ENCODE measurements around the gene CHRDL1.
A peak's percentile ranks its signal among the peaks of the same experiment; 100 is the strongest.

CHRDL1 gene

DNA sequence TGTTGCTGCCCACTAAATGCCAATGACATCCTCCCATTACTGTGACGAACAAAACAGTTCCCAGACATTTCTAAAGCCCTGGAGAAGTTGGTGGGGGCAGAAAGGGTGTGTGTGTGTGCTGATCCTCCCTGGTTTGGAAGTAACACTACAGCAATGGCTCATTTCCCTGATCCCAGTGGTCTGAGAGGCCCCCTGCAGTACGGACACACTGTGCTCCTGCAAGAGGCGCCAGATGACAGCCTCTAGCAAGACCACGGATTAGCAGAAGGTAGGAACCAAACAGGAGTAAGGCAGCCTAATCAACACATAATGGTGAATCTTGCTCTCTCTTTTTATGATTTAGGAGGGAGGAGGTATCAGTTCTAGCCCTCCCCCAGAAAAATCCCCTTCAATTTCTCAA, 49.6 kb downstream of the CHRDL1 start:
- in situ Hi-C loops (cut with HindIII; ENCODE audit: low sequenced_read_pairs) = no loop called here
- DNase-seq (ENCODE audit: low read depth, low spot score) = no peak
- H3K4me3 ChIP-seq (ENCODE audit: low read depth, low read length) = no peak overlapping the region
- TF ChIP-seq, protein P1, sequence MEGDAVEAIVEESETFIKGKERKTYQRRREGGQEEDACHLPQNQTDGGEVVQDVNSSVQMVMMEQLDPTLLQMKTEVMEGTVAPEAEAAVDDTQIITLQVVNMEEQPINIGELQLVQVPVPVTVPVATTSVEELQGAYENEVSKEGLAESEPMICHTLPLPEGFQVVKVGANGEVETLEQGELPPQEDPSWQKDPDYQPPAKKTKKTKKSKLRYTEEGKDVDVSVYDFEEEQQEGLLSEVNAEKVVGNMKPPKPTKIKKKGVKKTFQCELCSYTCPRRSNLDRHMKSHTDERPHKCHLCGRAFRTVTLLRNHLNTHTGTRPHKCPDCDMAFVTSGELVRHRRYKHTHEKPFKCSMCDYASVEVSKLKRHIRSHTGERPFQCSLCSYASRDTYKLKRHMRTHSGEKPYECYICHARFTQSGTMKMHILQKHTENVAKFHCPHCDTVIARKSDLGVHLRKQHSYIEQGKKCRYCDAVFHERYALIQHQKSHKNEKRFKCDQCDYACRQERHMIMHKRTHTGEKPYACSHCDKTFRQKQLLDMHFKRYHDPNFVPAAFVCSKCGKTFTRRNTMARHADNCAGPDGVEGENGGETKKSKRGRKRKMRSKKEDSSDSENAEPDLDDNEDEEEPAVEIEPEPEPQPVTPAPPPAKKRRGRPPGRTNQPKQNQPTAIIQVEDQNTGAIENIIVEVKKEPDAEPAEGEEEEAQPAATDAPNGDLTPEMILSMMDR (IDR thresholded peaks at IDR 0.05; ENCODE audit: low read depth, low read length) = no peak

DNA sequence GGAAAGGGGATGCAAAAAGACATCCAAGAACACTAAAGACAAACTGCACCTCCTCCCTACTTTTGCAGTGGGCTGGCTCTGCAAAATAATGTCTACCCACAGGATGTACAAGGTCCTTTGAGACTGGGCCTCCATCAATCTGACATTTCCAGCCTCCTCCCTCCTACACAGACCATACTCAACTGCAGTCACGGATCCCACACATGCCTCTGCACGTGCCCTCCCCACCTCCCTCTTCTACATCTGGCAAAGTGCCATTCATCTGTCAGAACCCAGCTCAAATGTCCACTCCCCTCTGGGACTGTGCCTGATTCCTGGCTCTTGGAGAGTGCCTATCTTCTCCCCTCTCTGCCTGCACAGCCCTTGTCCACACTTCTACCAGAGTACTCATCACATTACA, 50.3 kb downstream of the CHRDL1 start:
- DNase-seq (ENCODE audit: low read depth, low spot score) = no peak
- no peak overlapping the region for H3K4me3 ChIP-seq (ENCODE audit: low read depth, low read length)
- in situ Hi-C loops (cut with HindIII; ENCODE audit: low sequenced_read_pairs) = no loop called here
- TF ChIP-seq, protein P1 (IDR thresholded peaks at IDR 0.05; ENCODE audit: low read depth, low read length) = no peak

DNA sequence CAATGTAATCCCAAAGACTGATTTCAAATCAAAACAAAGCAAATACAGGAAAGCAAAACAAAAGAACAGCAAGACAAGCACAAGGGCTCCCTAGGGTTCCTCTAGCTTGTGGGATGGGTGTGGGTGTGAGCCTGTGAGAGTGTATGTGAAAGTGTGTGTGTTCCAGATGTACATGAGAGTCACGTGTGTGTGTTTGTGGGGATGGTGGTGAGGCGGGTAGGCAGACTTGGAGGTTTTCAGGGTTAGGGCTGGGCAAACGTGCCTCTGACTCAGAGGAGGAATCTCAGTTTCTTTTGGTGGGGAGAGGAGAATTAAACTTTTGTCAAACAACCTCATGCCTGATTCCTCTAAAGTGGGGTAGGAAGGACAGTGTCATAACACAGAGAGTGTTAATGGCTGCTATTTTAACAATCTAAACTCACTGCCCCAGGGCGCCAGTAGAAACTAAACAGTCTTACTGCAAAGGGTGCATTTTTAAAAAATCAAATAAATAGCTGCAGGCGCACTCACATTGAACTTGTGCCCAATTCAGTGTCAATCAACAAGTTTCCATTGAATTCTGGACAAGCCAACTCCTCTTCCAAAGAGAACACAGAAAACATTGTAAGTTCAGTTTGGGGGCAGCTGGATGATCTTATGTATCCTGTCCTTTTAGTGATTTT, 51.8 kb downstream of the CHRDL1 start:
- no peak overlapping the region for H3K4me3 ChIP-seq (ENCODE audit: low read depth, low read length)
- no peak for DNase-seq (ENCODE audit: low read depth, low spot score)
- TF ChIP-seq, protein P1 (IDR thresholded peaks at IDR 0.05; ENCODE audit: low read depth, low read length) = no peak
- in situ Hi-C loops (cut with HindIII; ENCODE audit: low sequenced_read_pairs) = no loop called here

DNA sequence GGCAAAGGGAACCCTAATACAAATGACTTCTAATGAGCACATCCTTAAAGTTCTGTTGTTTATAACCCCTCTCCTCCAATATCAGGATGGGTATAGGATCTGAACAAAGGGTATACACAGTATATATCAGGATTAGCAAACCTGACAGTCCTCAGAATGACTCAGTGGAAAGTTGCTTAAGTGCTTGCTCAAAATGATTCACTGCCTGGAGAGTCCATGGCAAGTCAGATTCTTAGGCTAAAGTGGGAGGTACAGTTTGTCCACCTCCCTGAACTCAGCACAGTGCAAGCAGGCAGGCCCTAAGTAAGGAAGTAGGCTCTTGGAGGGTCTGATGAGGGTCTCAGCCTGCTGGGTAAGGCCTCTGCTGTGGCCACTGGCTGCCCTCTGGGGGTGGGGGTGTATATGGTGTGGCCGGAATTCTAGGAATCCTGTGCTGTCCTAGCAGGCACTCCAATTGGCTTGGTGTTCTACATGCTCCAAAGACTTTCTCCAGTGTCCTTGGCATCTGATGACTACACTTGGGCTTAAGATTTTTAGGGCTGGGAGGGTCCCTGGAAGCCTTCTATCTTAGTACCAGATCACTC, 54.3 kb downstream of the CHRDL1 start:
- H3K4me3 ChIP-seq (ENCODE audit: low read depth, low read length) = no peak overlapping the region
- peak; percentile 41 for DNase-seq (ENCODE audit: low read depth, low spot score)
- in situ Hi-C loops (cut with HindIII; ENCODE audit: low sequenced_read_pairs) = no loop called here
- TF ChIP-seq, protein P1 (IDR thresholded peaks at IDR 0.05; ENCODE audit: low read depth, low read length) = no peak

DNA sequence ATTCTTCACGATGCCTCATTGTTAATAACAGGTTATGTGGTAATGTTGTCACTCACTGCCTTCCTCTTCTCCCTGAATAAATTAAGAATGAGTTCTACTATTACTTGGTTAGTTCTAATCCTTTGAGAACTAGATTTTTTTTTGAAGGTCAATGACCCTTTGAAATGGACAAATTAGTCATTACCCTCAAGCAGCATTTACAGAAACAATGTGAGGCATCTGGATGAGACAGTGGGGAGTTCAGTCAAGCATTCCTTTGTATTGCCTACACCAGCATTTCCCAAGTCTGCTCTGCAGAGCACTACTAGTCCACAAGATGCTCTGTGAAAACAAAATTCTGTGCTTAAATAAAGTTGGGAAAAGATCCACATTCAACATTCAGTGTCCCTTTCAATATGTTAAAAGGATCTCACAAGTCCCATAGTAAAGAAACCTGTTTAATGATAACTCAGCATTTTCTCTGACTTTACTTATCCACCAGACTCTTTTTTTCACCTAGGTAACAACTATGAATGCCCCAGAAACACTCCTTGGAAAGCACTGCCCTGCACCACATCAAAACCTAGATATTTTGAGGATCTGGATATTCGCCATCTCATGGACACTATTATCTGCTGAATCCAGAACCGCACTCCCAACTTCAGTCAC, 60.6 kb downstream of the CHRDL1 start:
- peak; percentile 70 for DNase-seq (ENCODE audit: low read depth, low spot score)
- TF ChIP-seq, protein P1 (IDR thresholded peaks at IDR 0.05; ENCODE audit: low read depth, low read length) = no peak
- in situ Hi-C loops (cut with HindIII; ENCODE audit: low sequenced_read_pairs) = no loop called here
- H3K4me3 ChIP-seq (ENCODE audit: low read depth, low read length) = no peak overlapping the region

DNA sequence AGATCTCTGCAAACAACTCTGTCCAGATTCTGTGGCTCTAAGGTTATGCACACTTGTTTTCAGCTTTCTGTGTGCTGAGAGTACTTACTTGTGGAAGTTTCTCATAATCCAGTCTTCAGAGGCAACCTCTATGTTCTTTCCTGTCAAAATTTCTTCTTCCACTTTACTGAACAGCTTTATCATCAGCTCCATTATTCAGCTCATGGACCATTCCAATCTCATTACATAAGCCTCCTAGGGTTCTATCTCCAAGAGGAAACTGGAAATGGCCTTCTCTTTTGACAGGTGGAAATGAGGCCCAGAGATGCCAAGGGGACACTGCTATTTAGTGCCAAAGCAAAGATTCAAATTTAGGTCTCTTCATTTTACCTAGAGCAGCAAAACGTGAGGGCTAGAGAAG, 61.3 kb downstream of the CHRDL1 start:
- H3K4me3 ChIP-seq (ENCODE audit: low read depth, low read length) = no peak overlapping the region
- DNase-seq (ENCODE audit: low read depth, low spot score) = no peak
- TF ChIP-seq, protein P1 (IDR thresholded peaks at IDR 0.05; ENCODE audit: low read depth, low read length) = no peak
- in situ Hi-C loops (cut with HindIII; ENCODE audit: low sequenced_read_pairs) = no loop called here

Data from astrocyte of the spinal cord (primary cell).